Mucosa of descending colon (tissue), 3 donors: ENCODE data around the gene SCN5A. TPM values are rescaled to one million over a fixed set of nuclear protein-coding genes. Genes with fewer than 3 reads are reported as not detected.

Experiments used
- ATAC-seq: fragments of 200-7000 bp; cut with Tn5 transposase; one replicate; pipeline ENCODE4 v1.9.1; 2020; ENCODE audit warnings: mild to moderate bottlenecking, moderate library complexity
- DNase-seq, 3 donors: peaks; one replicate each; pipeline ENCODE4 v3.0.0-alpha.2; 2020
- H3K36me3 ChIP-seq: fragments of 200-600 bp; one replicate; pipeline ENCODE4 v1.8.0; 2021; ENCODE audit warnings: low read depth, mild to moderate bottlenecking
- H3K4me1 ChIP-seq: fragments of 200-600 bp; one replicate; pipeline ENCODE4 v1.8.0; 2021; ENCODE audit warnings: low read depth, mild to moderate bottlenecking
- H3K4me3 ChIP-seq: fragments of 200-600 bp; one replicate; pipeline ENCODE4 v1.8.0; 2021; ENCODE audit warnings: mild to moderate bottlenecking
- H3K9me3 ChIP-seq: fragments of 200-600 bp; one replicate; pipeline ENCODE4 v1.8.0; 2021; ENCODE audit warnings: mild to moderate bottlenecking
- CTCF ChIP-seq: fragments of 200-600 bp; IDR thresholded peaks from one replicate; pipeline ENCODE4 v1.8.0; 2022; ENCODE audit warnings: antibody characterized with exemption, mild to moderate bottlenecking
- intact Hi-C, 2 donors: fragments of 100-400 bp; cut with DNase I in 1 of 2; cut with micrococcal nuclease in 1 of 2; formaldehyde crosslinking; loops; one replicate each; pipeline versions ENCODE4 v1.11.0 to v1.11.1; 2022; cut with DNase I, micrococcal nuclease
- total RNA-seq, 3 donors: library from RNA; stranded (reverse); fragmentation: NEBNext Ultra II Directional in 2 of 3; extraction: Animal tissue kit (Norgen Biotek cat#: 25700) in 2 of 3; gene quantifications; one replicate each; pipeline versions ENCODE4 v1.2.1 to v1.2.4, GENCODE V29; 2021 to 2023
- donor health status: DM: no; HTN: no; CAD: no; lungs with moderate emphysema.
- donor health status: DM: no; HTN: no; CAD: no.
- donor health status: DM: no; HTN: yes; CAD: no.

SCN5A gene
- total RNA-seq, 3 donors from 2014 or later: 0.31 to 1.3 (median 0.32) TPM

- intact Hi-C loops: no loop called here
Measured at GRCh38 chr3:38644662-38645053, 4.8 kb downstream of the SCN5A start.

GRCh38 chr3:38644016-38644661 is 5.3 kb downstream of the SCN5A start:
- Histone ChIP-seq H3K36me3 (no peaks in the 10 kb centered on the region), H3K4me3 (no peak overlapping the region), H3K9me3 (no peaks in the 10 kb centered on the region), H3K4me1 (peaks cover 6% of the 10 kb centered on the region)
- ATAC-seq (no peak), DNase-seq (no peak)
- no peak for TF ChIP-seq CTCF
- intact Hi-C loops: no loop called here

More at GRCh38 chr3:38644662-38645053, 4.8 kb downstream of the SCN5A start:
- Histone ChIP-seq H3K4me3 (no peak overlapping the region), H3K36me3 (no peaks in the 10 kb centered on the region), H3K4me1 (peaks cover 7% of the 10 kb centered on the region), H3K9me3 (no peaks in the 10 kb centered on the region)
- TF ChIP-seq CTCF: no peak
- ATAC-seq: no peak
- no peak for DNase-seq

- no peak for ATAC-seq
- H3K36me3 ChIP-seq: no peaks in the 10 kb centered on the region
Measured at GRCh38 chr3:38643592-38643991, 5.9 kb downstream of the SCN5A start.

GRCh38 chr3:38643090-38643489 is 6.4 kb downstream of the SCN5A start:
- H3K36me3 ChIP-seq: no peaks in the 10 kb centered on the region
- no peaks in the 10 kb centered on the region for H3K9me3 ChIP-seq
- no peak for TF ChIP-seq CTCF
- no peak overlapping the region for H3K4me3 ChIP-seq
- no peak for DNase-seq
- intact Hi-C loops: no loop called here
- no peak for ATAC-seq
- H3K4me1 ChIP-seq: no peaks in the 10 kb centered on the region

More at GRCh38 chr3:38643592-38643991, 5.9 kb downstream of the SCN5A start:
- no peak for TF ChIP-seq CTCF
- intact Hi-C loops: no loop called here
- H3K9me3 ChIP-seq: no peaks in the 10 kb centered on the region
- H3K4me3 ChIP-seq: no peak overlapping the region
- peaks cover under 1% of the 10 kb centered on the region for H3K4me1 ChIP-seq
- DNase-seq: no peak

GRCh38 chr3:38641461-38642110 is 7.9 kb downstream of the SCN5A start:
- no peak for ATAC-seq
- Histone ChIP-seq H3K9me3 (no peaks in the 10 kb centered on the region), H3K4me1 (no peaks in the 10 kb centered on the region), H3K36me3 (no peaks in the 10 kb centered on the region), H3K4me3 (no peak overlapping the region)
- TF ChIP-seq CTCF: no peak
- intact Hi-C loops: no loop called here
- no peak for DNase-seq
